Ovary (tissue), 9 donors: ENCODE results near the gene NKX1-1. TPM values are rescaled to one million over a fixed set of nuclear protein-coding genes. Genes with fewer than 3 reads are reported as not detected.
A peak's percentile ranks its signal among the peaks of the same experiment; 100 is the strongest.

ENCODE experiments used
- DNase-seq, 5 donors: peaks; one replicate each; pipeline ENCODE4 v3.0.0-alpha.2; 2019 to 2020
- H3K27ac ChIP-seq, 2 donors: fragments of 200-600 bp; one replicate each; pipeline versions ENCODE4 v1.5.1 to v1.8.0; 2019 to 2022
- H3K27me3 ChIP-seq: fragments of 200-600 bp; one replicate; pipeline ENCODE4 v1.8.0; 2022
- H3K36me3 ChIP-seq: fragments of 200-600 bp; sonication (generic); one replicate; pipeline ENCODE4 v1.5.1; 2019
- H3K4me1 ChIP-seq: one replicate; pipeline ENCODE4 v1.8.1; 2013; ENCODE audit warnings: mild to moderate bottlenecking, moderate library complexity; ENCODE audit not compliant: insufficient read depth
- H3K4me3 ChIP-seq: fragments of 200-600 bp; sonication (generic); one replicate; pipeline ENCODE4 v1.5.1; 2017
- H3K9me3 ChIP-seq, 2 donors: fragments of 200-600 bp in 1 of 2; sonication (generic) in 1 of 2; one replicate each; pipeline versions ENCODE4 v1.5.1 to v1.8.1; 2013 to 2019; ENCODE audit warnings: mild to moderate bottlenecking in 1 of 2, moderate library complexity in 1 of 2
- CTCF ChIP-seq, 3 donors: fragments of 450-650 bp in 2 of 3; fragments of 200-600 bp in 1 of 3; IDR thresholded peaks; one replicate each; pipeline versions ENCODE4 v1.5.1 to v1.8.0; 2016 to 2022; ENCODE audit warnings: antibody characterized with exemption in 3 of 3, mild to moderate bottlenecking in 1 of 3
- EP300 ChIP-seq: sonication (generic); formaldehyde crosslinking; IDR thresholded peaks from one replicate; pipeline ENCODE4 v1.6.1; 2017; ENCODE audit warnings: antibody characterized with exemption
- POLR2A ChIP-seq: fragments of 450-650 bp; IDR thresholded peaks from one replicate; pipeline ENCODE4 v1.6.1; 2017; ENCODE audit warnings: antibody characterized with exemption, mild to moderate bottlenecking, moderate library complexity
- WGBS, 3 donors: extraction: QIAGEN DNeasy Blood & Tissue Kit in 1 of 3; methylation state at CpG; one replicate each; pipeline versions ENCODE4 v1.1.5 to v1.1.7; 2013 to 2017; 5-methylcytosine and 5-hydroxymethylcytosine counted together
- intact Hi-C, 4 donors: fragments of 100-400 bp; cut with DNase I; formaldehyde crosslinking; loops; one replicate each; pipeline versions ENCODE4 v1.11.0 to v1.15.1; 2022 to 2023
- polyA plus RNA-seq, 2 donors: library from polyadenylated mRNA; stranded (reverse); fragments of 200-250 nt in 1 of 2; fragments of 350-450 nt in 1 of 2; fragmentation: Illumina TruSeq in 1 of 2; extraction: RNeasy Lipid Tissue Mini Kit (QIAGEN cat#74804) in 1 of 2; gene quantifications; one replicate each; pipeline ENCODE4 v1.2.3, GENCODE V29; 2013 to 2014
- total RNA-seq, 7 donors: library from RNA; depleted of rRNA in 2 of 7; stranded (reverse); fragments of >200 nt in 2 of 7; fragmentation: NEBNext Ultra II Directional in 3 of 7; extraction: Animal tissue kit (Norgen Biotek cat#: 25700) in 3 of 7; gene quantifications; one replicate each; pipeline versions ENCODE4 v1.1.0 to v1.2.4, GENCODE V29; 2016 to 2023
- donor health status: DM: no; HTN: no; CAD: no; lungs with moderate emphysema.
- donor health status: DM: no; HTN: no; CAD: no.
- donor health status: Bipolar disorder and iron deficiency.
- donor health status: DM: yes; HTN: yes; CAD: no.
- donor health status: DM: no; HTN: no; CAD: no.
- donor health status: DM: yes; HTN: yes; CAD: no.

NKX1-1 gene
- total and polyA plus RNA-seq, 9 donors, result not detected

GRCh38 chr4:1370321-1371124 is 35.7 kb downstream of the NKX1-1 start:
- WGBS, 3 donors, result 92 to 93% (median 93%) methylated on average over 28 to 29 of the region's 29 CpGs
- DNase-seq, result no peak

GRCh38 chr4:1369479-1370079 is 36.7 kb downstream of the NKX1-1 start:
- no peaks in the 10 kb centered on the region for H3K9me3 ChIP-seq
- no peak overlapping the region for H3K27ac ChIP-seq
- H3K36me3 ChIP-seq, result no peaks in the 10 kb centered on the region
- TF ChIP-seq POLR2A (no peak), CTCF (IDR thresholded peaks at IDR 0.05) (no peak), EP300 (no peak)
- DNase-seq, result no peak
- 80 to 85% (median 82%) methylated on average over 22 of the region's 22 CpGs for WGBS, 3 donors
- intact Hi-C loops, result no loop called here
- no peaks in the 10 kb centered on the region for H3K4me1 ChIP-seq
- no peak overlapping the region for H3K4me3 ChIP-seq
- no peaks in the 10 kb centered on the region for H3K27me3 ChIP-seq

More at GRCh38 chr4:1370321-1371124, 35.7 kb downstream of the NKX1-1 start:
- no peaks in the 10 kb centered on the region for H3K27me3 ChIP-seq
- H3K4me3 ChIP-seq, result no peak overlapping the region
- H3K27ac ChIP-seq, result no peak overlapping the region
- intact Hi-C loops, result no loop called here
- H3K36me3 ChIP-seq, result no peaks in the 10 kb centered on the region
- TF ChIP-seq EP300, result no peak
- no peak for TF ChIP-seq POLR2A
- no peak for TF ChIP-seq CTCF (IDR thresholded peaks at IDR 0.05)
- no peaks in the 10 kb centered on the region for H3K4me1 ChIP-seq
- no peaks in the 10 kb centered on the region for H3K9me3 ChIP-seq

GRCh38 chr4:1369091-1369450 is 37.2 kb downstream of the NKX1-1 start:
- WGBS, 3 donors, result 77 to 83% (median 81%) methylated on average over 18 of the region's 18 CpGs
- intact Hi-C loops, result no loop called here
- TF ChIP-seq POLR2A (no peak), CTCF (IDR thresholded peaks at IDR 0.05) (no peak), EP300 (no peak)
- H3K4me1 ChIP-seq, result no peaks in the 10 kb centered on the region
- no peak for DNase-seq
- no peak overlapping the region for H3K27ac ChIP-seq
- no peaks in the 10 kb centered on the region for H3K36me3 ChIP-seq
- H3K9me3 ChIP-seq, result no peaks in the 10 kb centered on the region
- no peaks in the 10 kb centered on the region for H3K27me3 ChIP-seq
- H3K4me3 ChIP-seq, result no peak overlapping the region

- Histone ChIP-seq H3K9me3 (no peaks in the 10 kb centered on the region), H3K27me3 (no peaks in the 10 kb centered on the region), H3K4me3 (no peak overlapping the region), H3K36me3 (no peaks in the 10 kb centered on the region), H3K27ac (no peak overlapping the region), H3K4me1 (no peaks in the 10 kb centered on the region)
- peak in 2 of 5 donors; percentile 10 to 25 for DNase-seq
- no peak for TF ChIP-seq CTCF (IDR thresholded peaks at IDR 0.05)
- no peak for TF ChIP-seq POLR2A
- TF ChIP-seq EP300, result no peak
- intact Hi-C loops, result no loop called here
- 88 to 91% (median 90%) methylated on average over 17 to 24 of the region's 24 CpGs for WGBS, 3 donors
Observed at GRCh38 chr4:1368421-1369090, 37.7 kb downstream of the NKX1-1 start.
